ENCODE measurements around the gene SLC1A1. TPM values are rescaled to one million over a fixed set of nuclear protein-coding genes. Genes with fewer than 3 reads are reported as not detected.

Gene SLC1A1
- total RNA-seq, 2 experiments from 2014 or later: not detected

DNA sequence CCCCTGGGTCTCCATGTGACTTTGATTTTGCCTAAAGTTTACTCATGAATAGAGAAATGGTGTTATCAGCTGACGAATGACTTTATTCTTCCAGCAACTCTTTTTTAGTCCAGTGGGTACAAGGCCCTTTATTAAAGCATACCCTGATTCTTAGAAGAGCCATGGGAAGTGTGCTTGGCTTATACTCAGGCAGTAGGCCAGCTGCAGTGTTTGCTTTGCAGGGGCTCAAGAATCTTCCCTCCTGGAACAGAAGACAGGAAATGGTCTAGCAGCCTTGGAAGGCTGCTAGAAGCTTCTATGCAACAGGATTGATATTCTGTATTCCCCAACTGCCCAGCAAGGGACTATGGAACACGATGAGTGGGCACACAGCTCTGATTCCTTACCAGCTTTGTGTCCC lies 98.5 kb downstream of the SLC1A1 start:
- BruUV-seq (replicated peaks): no TSS peak
- ChIA-PET POLR2A (interaction anchor here (0.7 kb wide), 1 partner anchor 29 kb away, joined by 3 read pairs; no protein-coding TSS in a partner anchor), CTCF (ENCODE audit: unreplicated experiment) (no interaction called here)
- Histone ChIP-seq H4K20me1 (ENCODE audit: insufficient read depth, low read length) (no peaks in the 10 kb centered on the region), H3K79me2 (ENCODE audit: insufficient read depth, low read depth, low read length) (no peaks in the 10 kb centered on the region), H2AFZ (ENCODE audit: low read length) (no peak overlapping the region), H3K9me2 (ENCODE audit: insufficient read depth, low read length) (no peaks in the 10 kb centered on the region), H3K4me3 (ENCODE audit: low read depth, low read length, poor library complexity, severe bottlenecking) (no peak overlapping the region), H3K27ac (ENCODE audit: low read depth, low read length, poor library complexity, severe bottlenecking) (no peak overlapping the region), H3K9me3 (ENCODE audit: low read length) (no peaks in the 10 kb centered on the region), H3K4me1 (ENCODE audit: insufficient read depth, low read length, poor library complexity, severe bottlenecking) (no peaks in the 10 kb centered on the region), H3K36me3 (ENCODE audit: insufficient read depth, low read length) (no peaks in the 10 kb centered on the region), H3K4me2 (ENCODE audit: low read length) (no peak overlapping the region)
- intact Hi-C loops (cut with micrococcal nuclease; ENCODE audit: unreplicated experiment): no loop called here
- no peak for TF ChIP-seq EZH2phosphoT487 (IDR thresholded peaks at IDR 0.05; ENCODE audit: borderline replicate concordance, low read depth, low read length)
- TF ChIP-seq, protein P1, sequence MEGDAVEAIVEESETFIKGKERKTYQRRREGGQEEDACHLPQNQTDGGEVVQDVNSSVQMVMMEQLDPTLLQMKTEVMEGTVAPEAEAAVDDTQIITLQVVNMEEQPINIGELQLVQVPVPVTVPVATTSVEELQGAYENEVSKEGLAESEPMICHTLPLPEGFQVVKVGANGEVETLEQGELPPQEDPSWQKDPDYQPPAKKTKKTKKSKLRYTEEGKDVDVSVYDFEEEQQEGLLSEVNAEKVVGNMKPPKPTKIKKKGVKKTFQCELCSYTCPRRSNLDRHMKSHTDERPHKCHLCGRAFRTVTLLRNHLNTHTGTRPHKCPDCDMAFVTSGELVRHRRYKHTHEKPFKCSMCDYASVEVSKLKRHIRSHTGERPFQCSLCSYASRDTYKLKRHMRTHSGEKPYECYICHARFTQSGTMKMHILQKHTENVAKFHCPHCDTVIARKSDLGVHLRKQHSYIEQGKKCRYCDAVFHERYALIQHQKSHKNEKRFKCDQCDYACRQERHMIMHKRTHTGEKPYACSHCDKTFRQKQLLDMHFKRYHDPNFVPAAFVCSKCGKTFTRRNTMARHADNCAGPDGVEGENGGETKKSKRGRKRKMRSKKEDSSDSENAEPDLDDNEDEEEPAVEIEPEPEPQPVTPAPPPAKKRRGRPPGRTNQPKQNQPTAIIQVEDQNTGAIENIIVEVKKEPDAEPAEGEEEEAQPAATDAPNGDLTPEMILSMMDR (conservative IDR thresholded peaks at IDR 0.05; ENCODE audit: low read length): no peak
- DNase-seq (ENCODE audit: low spot score): no peak

DNA sequence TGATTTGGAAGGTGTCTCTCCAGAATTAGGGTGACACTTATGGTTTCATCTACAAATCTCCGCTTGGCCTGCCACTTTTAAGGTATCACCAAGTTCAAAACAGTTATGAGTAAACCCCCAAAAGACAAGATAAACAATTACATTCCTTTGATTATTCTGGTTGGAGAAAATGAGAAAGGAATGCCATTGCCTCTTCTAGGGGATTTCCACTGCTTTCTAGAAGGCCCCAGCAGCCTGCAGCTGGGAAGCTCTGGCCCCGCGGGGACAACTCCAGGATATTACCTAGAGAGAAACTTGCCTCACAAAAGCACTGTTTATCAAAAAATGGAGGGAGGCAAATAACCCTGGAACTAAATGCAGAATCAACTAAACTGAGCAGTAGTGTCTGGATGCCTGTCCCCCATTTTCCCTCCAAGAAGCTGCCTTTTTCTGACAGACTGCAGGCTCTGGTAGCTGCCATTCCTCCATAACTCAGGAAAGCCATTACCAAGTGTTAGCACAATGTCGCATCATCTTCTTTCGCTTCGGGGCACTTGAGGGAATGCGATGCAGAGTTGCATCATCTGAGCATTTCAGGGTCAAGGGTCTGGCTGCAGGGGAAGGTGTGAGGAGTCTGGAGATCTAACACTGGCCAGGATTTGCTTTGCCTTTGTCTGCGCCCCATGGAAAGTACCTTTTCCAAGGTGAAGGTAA lies 100.3 kb downstream of the SLC1A1 start:
- H3K4me1 ChIP-seq (ENCODE audit: insufficient read depth, low read length, poor library complexity, severe bottlenecking): no peaks in the 10 kb centered on the region
- H3K4me2 ChIP-seq (ENCODE audit: low read length): no peak overlapping the region
- no TSS peak for BruUV-seq (replicated peaks)
- ChIA-PET CTCF (ENCODE audit: unreplicated experiment) (no interaction called here), POLR2A (interaction anchor here (0.6 to 0.7 kb wide), 2 partner anchors 10 to 526 kb away, joined by 3 read pairs; no protein-coding TSS in a partner anchor)
- H3K9me2 ChIP-seq (ENCODE audit: insufficient read depth, low read length): no peaks in the 10 kb centered on the region
- intact Hi-C loops (cut with micrococcal nuclease; ENCODE audit: unreplicated experiment): no loop called here
- no peaks in the 10 kb centered on the region for H3K79me2 ChIP-seq (ENCODE audit: insufficient read depth, low read depth, low read length)
- no peaks in the 10 kb centered on the region for H4K20me1 ChIP-seq (ENCODE audit: insufficient read depth, low read length)
- no peak for TF ChIP-seq EZH2phosphoT487 (IDR thresholded peaks at IDR 0.05; ENCODE audit: borderline replicate concordance, low read depth, low read length)
- TF ChIP-seq, protein P1 (conservative IDR thresholded peaks at IDR 0.05; ENCODE audit: low read length): no peak
- no peak for DNase-seq (ENCODE audit: low spot score)
- H3K4me3 ChIP-seq (ENCODE audit: low read depth, low read length, poor library complexity, severe bottlenecking): no peak overlapping the region
- no peak overlapping the region for H3K27ac ChIP-seq (ENCODE audit: low read depth, low read length, poor library complexity, severe bottlenecking)
- H3K9me3 ChIP-seq (ENCODE audit: low read length): no peaks in the 10 kb centered on the region
- no peaks in the 10 kb centered on the region for H3K36me3 ChIP-seq (ENCODE audit: insufficient read depth, low read length)
- no peak overlapping the region for H2AFZ ChIP-seq (ENCODE audit: low read length)

DNA sequence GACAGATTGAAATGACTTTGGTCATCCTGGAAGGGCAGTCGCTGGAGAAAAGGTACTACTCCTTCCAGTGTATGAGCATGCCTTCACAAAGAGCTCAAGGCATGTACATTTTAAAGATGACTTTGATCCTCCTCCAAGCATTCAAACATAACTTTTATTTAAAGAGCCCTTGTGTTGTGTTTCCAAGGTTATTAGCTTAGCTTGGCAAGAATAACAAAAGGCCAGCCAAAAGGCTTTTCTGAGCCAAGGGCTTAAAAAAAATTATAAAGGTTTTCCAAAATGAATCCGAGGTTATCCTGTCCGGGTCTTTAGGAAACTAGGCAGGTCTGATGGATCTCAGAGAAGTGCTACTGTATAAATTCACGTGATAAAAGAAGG lies 100.8 kb downstream of the SLC1A1 start:
- no peak overlapping the region for H3K27ac ChIP-seq (ENCODE audit: low read depth, low read length, poor library complexity, severe bottlenecking)
- H3K9me2 ChIP-seq (ENCODE audit: insufficient read depth, low read length): no peaks in the 10 kb centered on the region
- H4K20me1 ChIP-seq (ENCODE audit: insufficient read depth, low read length): no peaks in the 10 kb centered on the region
- H3K4me3 ChIP-seq (ENCODE audit: low read depth, low read length, poor library complexity, severe bottlenecking): no peak overlapping the region
- no peak for DNase-seq (ENCODE audit: low spot score)
- TF ChIP-seq, protein P1 (conservative IDR thresholded peaks at IDR 0.05; ENCODE audit: low read length): no peak
- no peak for TF ChIP-seq EZH2phosphoT487 (IDR thresholded peaks at IDR 0.05; ENCODE audit: borderline replicate concordance, low read depth, low read length)
- POLR2A ChIA-PET: interaction anchor here (0.5 to 0.7 kb wide), 2 partner anchors 10 to 53 kb away, joined by 3 to 4 read pairs; no protein-coding TSS in a partner anchor
- CTCF ChIA-PET (ENCODE audit: unreplicated experiment): no interaction called here
- intact Hi-C loops (cut with micrococcal nuclease; ENCODE audit: unreplicated experiment): no loop called here
- no peak overlapping the region for H3K4me2 ChIP-seq (ENCODE audit: low read length)
- H3K9me3 ChIP-seq (ENCODE audit: low read length): no peaks in the 10 kb centered on the region
- H3K36me3 ChIP-seq (ENCODE audit: insufficient read depth, low read length): no peaks in the 10 kb centered on the region
- no peak overlapping the region for H2AFZ ChIP-seq (ENCODE audit: low read length)
- no peaks in the 10 kb centered on the region for H3K4me1 ChIP-seq (ENCODE audit: insufficient read depth, low read length, poor library complexity, severe bottlenecking)
- no TSS peak for BruUV-seq (replicated peaks)
- H3K79me2 ChIP-seq (ENCODE audit: insufficient read depth, low read depth, low read length): no peaks in the 10 kb centered on the region
